Raji (cell line): ENCODE results near the gene MMP8.

ENCODE experiments used
- POLR2A ChIP-seq: IDR thresholded peaks from 2 replicates; pipeline ENCODE4 v1.6.1; 2011; ENCODE audit warnings: low read depth, low read length, control low read depth; ENCODE audit not compliant: insufficient read depth

MMP8 gene, protein sequence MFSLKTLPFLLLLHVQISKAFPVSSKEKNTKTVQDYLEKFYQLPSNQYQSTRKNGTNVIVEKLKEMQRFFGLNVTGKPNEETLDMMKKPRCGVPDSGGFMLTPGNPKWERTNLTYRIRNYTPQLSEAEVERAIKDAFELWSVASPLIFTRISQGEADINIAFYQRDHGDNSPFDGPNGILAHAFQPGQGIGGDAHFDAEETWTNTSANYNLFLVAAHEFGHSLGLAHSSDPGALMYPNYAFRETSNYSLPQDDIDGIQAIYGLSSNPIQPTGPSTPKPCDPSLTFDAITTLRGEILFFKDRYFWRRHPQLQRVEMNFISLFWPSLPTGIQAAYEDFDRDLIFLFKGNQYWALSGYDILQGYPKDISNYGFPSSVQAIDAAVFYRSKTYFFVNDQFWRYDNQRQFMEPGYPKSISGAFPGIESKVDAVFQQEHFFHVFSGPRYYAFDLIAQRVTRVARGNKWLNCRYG

DNA sequence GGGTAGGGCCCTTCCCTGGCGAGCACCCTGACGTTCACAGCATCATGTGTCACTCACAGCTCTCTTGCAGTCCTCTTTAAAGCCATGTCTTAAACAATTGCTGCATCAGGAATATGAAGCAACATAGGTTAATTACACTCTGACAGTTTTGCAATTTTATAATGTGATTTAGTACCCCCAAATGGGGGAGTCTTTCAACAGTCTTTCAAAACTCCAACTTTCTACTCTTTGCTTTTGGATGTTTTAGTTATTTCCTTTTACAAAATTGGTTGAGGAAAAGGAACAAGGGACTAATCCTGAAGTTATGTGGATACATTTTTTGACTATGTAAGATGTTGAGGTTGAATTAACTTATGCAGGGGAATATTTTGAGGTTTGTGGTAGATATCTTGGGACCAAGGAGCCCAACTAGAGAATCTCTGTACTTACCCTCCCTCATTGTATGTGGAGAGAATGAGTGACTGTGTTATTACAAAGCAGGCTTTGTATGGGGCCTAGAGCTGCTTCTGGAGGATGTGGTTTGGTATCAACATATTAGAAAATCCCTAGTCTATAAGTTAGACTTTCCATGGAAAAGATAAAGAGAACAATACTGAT lies at the start of gene MMP8:
Gene MMP8 (minus strand): TSS at position 51 of the 597 bp plus-strand sequence. CDS start 99 bp downstream, outside the sequence.
- TF ChIP-seq POLR2A: no peak

GRCh38 chr11:102773386-102773785 lies 48.6 kb upstream of the MMP8 start:
- no peak for TF ChIP-seq POLR2A

GRCh38 chr11:102771351-102771750 lies 46.6 kb upstream of the MMP8 start:
- TF ChIP-seq POLR2A: no peak

DNA sequence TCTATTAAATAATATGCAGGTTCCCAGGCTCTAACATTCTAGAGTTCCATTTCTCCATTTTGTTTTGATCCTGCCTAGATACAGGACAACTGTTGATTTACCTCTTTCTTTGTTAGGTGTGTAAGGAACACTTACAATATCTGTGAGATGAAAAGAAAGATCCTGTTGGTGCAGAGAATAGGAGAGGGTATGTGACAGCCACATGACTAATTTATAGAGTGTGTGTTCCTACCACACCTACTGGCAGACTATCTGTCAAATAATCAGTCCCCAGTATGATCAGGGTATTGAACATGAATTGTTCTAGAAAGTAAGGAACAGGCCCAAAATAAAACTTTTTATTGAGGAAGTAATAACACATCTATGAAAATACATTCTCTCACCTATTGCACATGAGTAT lies 45.4 kb upstream of the MMP8 start:
- no peak for TF ChIP-seq POLR2A

GRCh38 chr11:102767800-102768199 lies 43.0 kb upstream of the MMP8 start:
- no peak for TF ChIP-seq POLR2A

- TF ChIP-seq POLR2A: no peak
Observed at GRCh38 chr11:102763440-102763839, 38.7 kb upstream of the MMP8 start.

GRCh38 chr11:102762361-102762767 lies 37.6 kb upstream of the MMP8 start:
- no peak for TF ChIP-seq POLR2A

- TF ChIP-seq POLR2A: no peak
Observed at GRCh38 chr11:102761646-102762238, 37.0 kb upstream of the MMP8 start.

- TF ChIP-seq POLR2A: no peak
Observed at GRCh38 chr11:102760344-102761035, 35.7 kb upstream of the MMP8 start.

DNA sequence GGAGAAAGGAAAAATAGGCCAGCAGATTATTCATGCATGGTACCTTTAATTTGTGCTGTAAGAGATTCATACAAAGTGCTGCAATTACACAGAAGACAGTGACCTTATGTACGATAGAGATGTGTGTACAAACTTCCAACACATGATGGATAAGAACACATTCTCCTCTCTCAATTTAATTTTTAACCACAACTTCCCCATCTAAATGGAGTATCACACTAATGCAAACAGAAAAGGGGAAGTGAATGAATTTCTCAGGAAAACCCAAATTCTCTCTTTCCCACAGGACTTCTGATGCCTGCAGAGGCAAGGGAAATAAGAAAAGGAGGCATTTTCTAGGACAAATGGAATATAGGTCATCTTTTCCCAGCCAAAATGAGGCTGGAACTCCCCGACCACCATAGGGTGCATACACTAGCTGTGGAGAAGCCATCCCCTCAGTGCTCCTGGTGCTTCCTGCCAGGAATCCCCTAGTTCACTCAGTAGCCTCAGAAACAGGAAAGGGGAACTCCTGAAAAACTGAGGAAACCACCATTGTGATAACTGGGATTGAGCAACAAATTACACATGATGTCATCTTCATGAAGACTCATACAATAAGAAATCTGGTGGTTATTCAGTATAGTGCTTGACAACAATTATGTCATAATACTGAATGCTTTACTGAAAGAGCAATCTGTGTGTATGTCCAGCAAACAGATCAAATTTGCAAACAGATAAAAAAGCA lies 33.2 kb upstream of the MMP8 start:
- TF ChIP-seq POLR2A: no peak

- no peak for TF ChIP-seq POLR2A
Observed at GRCh38 chr11:102753267-102753666, 28.5 kb upstream of the MMP8 start.

DNA sequence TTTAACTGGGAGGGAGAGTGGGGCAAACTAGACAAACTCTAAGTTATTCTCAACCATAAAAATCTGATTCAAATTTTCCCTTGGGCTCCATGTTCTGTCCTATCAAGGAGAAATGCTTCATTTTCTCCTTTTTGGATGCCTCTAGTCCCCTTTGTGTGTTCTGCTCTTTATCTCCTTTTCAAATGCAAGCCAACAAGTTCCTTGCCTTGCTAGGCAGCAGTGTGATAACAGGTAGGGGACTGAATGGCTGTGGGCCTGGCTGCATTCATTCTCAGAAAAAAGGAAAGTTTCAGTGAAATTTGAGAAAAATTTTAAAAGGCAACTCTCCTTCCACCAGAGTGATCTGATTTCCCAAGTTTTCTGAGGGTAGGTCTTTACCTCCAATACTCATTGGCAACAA lies 26.9 kb upstream of the MMP8 start:
- TF ChIP-seq POLR2A: no peak

GRCh38 chr11:102749101-102749722 lies 24.5 kb upstream of the MMP8 start:
- no peak for TF ChIP-seq POLR2A

DNA sequence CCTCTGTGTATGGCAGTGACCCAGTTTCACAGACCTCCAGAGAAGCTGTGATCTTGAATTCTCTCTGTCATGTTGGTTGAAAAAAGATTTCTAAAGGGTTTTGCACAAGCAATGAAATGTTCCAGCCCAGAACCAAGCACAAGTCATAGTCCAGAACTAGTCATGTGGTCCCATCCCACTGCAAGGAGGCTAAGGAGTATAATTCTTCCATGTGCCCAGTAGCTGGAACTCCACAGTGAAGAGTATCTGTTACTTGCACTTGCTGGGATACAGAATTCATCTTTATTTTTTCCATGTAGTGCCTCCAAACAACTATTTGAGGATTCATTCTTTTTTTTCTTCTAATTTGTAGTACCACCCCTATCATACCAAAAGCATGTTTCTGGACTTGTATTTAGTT lies 9.9 kb upstream of the MMP8 start:
- no peak for TF ChIP-seq POLR2A
